Measurements from ENCODE around the gene SNX30.

DNA sequence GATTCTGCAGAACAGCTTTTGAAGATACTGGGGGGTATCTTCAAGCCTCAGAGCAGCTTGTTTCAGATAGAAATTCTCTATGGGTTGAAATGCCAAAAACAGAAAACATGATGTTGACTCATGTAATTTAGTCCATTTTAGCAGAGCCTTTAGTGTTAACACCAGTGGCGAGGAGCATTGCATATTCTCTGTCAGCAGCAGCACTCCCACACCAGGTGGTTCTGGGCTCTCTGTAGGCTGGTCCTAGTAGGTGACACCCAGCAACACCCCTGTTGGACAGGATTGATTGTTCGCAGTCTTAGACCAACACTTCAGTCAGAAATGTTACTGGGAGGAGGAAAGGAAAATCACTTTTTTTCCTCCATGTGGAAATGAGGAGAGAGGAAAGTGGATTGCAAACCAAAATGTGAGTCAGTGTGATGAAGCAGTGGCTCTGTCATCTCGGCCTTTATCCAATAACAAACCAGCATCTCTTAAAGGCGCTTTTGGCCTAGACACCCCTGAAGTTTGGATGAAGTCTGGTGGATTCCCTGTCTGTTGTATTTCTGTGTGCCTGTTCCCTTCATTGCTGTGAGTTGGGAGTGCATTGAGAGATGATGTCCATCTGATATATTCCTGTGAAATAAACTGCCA is 123.3 kb downstream of the SNX30 start:
- TF ChIP-seq POLR2A (IDR thresholded peaks at IDR 0.05) (no peak), CTCF (IDR thresholded peaks at IDR 0.05) (no peak)
